Osteoblast (primary cell): Measurements from ENCODE around the gene NRG2. TPM values are rescaled to one million over a fixed set of nuclear protein-coding genes. Genes with fewer than 3 reads are reported as not detected.

Experiments
- DNase-seq: peaks from one replicate; pipeline ENCODE4 v3.0.0; 2011; ENCODE audit warnings: low spot score, mixed read lengths; ENCODE audit not compliant: insufficient read length; ENCODE audit errors: missing footprints
- H2AFZ ChIP-seq: 2 replicates; pipeline ENCODE4 v1.6.0; 2011; ENCODE audit warnings: mild to moderate bottlenecking, low read length
- H3K27ac ChIP-seq: 2 replicates; pipeline ENCODE4 v1.5.1; 2011; ENCODE audit warnings: mild to moderate bottlenecking, low read depth, low read length, moderate library complexity
- H3K27me3 ChIP-seq: 2 replicates; pipeline ENCODE4 v1.6.0; 2012; ENCODE audit warnings: mild to moderate bottlenecking, control low read depth, inconsistent platforms, low read length, moderate library complexity; ENCODE audit not compliant: insufficient read depth
- H3K36me3 ChIP-seq: 2 replicates; pipeline ENCODE4 v1.5.1; 2011; ENCODE audit warnings: mild to moderate bottlenecking, low read length, control low read depth, moderate library complexity; ENCODE audit not compliant: insufficient read depth
- H3K4me1 ChIP-seq: 2 replicates; pipeline ENCODE4 v1.5.1; 2011; ENCODE audit warnings: mild to moderate bottlenecking, low read length, control low read depth, moderate library complexity; ENCODE audit not compliant: insufficient read depth
- H3K4me2 ChIP-seq: 2 replicates; pipeline ENCODE4 v1.6.0; 2011; ENCODE audit warnings: mild to moderate bottlenecking, low read length; ENCODE audit not compliant: insufficient read depth
- H3K4me3 ChIP-seq: fragments of 200-600 bp; sonication (generic); 3 replicates; pipeline ENCODE4 v1.5.1; 2012; ENCODE audit warnings: mild to moderate bottlenecking, low read length, inconsistent platforms; ENCODE audit not compliant: insufficient read depth
- H3K79me2 ChIP-seq: 2 replicates; pipeline ENCODE4 v1.6.0; 2012; ENCODE audit warnings: mild to moderate bottlenecking, low read length, control low read depth, inconsistent platforms; ENCODE audit not compliant: insufficient read depth
- H3K9me3 ChIP-seq: 2 replicates; pipeline ENCODE4 v1.5.1; 2011; ENCODE audit warnings: low read depth, low read length, control low read depth
- H4K20me1 ChIP-seq: 2 replicates; pipeline ENCODE4 v1.6.0; 2012; ENCODE audit warnings: mild to moderate bottlenecking, low read length, control low read depth; ENCODE audit not compliant: insufficient read depth
- CTCF ChIP-seq: IDR thresholded peaks from 2 replicates; pipeline ENCODE4 v1.5.1; 2011; ENCODE audit warnings: mild to moderate bottlenecking, low read depth, low read length, moderate library complexity; ENCODE audit errors: extremely low read depth
- total RNA-seq: library from RNA; depleted of rRNA; stranded (reverse); fragments of >200 nt; gene quantifications from 2 replicates; pipeline ENCODE4 v1.2.3, GENCODE V29; 2012

Gene NRG2
- total RNA-seq, 1 donor: 0.72 TPM

GRCh38 chr5:139924294-139925215 is 118.5 kb downstream of the NRG2 start:
- peaks cover 34% of the 10 kb centered on the region for H3K27me3 ChIP-seq
- peak; percentile 52 for DNase-seq

DNA sequence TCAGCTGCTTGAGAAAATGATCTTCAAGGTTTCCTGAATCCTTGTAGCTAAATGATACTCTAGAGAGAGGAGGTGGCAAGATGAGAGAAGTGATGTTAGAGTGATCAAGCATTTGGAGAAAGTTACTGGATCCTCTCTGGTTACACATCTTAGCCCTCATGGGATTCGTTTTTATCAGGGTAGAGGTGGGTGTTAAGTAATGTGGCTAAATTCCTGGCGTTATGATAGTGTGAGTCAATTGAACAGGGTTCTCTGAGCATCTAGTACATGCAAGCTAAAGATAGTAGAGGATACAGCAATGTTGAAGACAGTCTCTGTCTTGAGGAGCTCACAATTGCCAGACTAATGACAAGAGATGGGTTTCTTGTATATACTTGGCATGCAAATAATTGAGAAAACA is 123.8 kb downstream of the NRG2 start:
- no peaks in the 10 kb centered on the region for H4K20me1 ChIP-seq
- H2AFZ ChIP-seq: no peak overlapping the region
- no peak for DNase-seq
- no peak for TF ChIP-seq CTCF
- H3K4me3 ChIP-seq: no peak overlapping the region
- peaks cover 11% of the 10 kb centered on the region for H3K4me1 ChIP-seq
- peaks cover 43% of the 10 kb centered on the region for H3K27me3 ChIP-seq
- H3K79me2 ChIP-seq: no peaks in the 10 kb centered on the region
- no peaks in the 10 kb centered on the region for H3K36me3 ChIP-seq
- H3K4me2 ChIP-seq: peak overlapping the region; percentile 14
- H3K9me3 ChIP-seq: no peaks in the 10 kb centered on the region
- H3K27ac ChIP-seq: no peak overlapping the region

More at GRCh38 chr5:139924294-139925215, 118.5 kb downstream of the NRG2 start:
- Histone ChIP-seq H3K4me1 (peaks cover 4% of the 10 kb centered on the region), H3K9me3 (no peaks in the 10 kb centered on the region), H3K27ac (no peak overlapping the region), H3K4me2 (no peak overlapping the region), H2AFZ (no peak overlapping the region), H3K36me3 (no peaks in the 10 kb centered on the region), H3K4me3 (no peak overlapping the region), H4K20me1 (no peaks in the 10 kb centered on the region), H3K79me2 (no peaks in the 10 kb centered on the region)
- TF ChIP-seq CTCF: no peak

DNA sequence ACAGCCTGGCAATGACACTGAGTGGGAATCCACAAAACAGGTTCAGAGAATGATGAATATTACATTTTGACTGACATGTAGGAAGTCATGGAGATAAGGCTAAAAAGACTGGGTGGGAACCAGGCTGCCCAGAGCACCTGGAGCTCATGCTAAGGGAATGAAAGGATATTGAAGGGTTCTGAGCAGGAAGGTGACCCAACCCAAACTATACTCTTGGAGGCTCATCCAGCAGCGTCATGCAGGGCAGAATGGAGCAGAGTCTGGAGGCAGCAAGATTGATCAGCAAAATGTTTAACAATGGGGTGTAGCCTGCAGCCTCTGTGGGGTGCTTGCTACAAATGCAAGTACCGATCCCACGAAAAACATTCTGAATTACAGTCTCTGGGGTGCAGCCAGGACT is 127.3 kb downstream of the NRG2 start:
- DNase-seq: no peak
- Histone ChIP-seq H3K4me2 (no peak overlapping the region), H3K4me3 (no peak overlapping the region), H4K20me1 (no peaks in the 10 kb centered on the region), H3K27ac (no peak overlapping the region), H3K4me1 (peaks cover 11% of the 10 kb centered on the region), H3K9me3 (no peaks in the 10 kb centered on the region), H3K27me3 (peaks cover 31% of the 10 kb centered on the region), H2AFZ (no peak overlapping the region), H3K36me3 (no peaks in the 10 kb centered on the region), H3K79me2 (no peaks in the 10 kb centered on the region)
- no peak for TF ChIP-seq CTCF

- H3K4me1 ChIP-seq: peaks cover 11% of the 10 kb centered on the region
- no peak for TF ChIP-seq CTCF
- peaks cover 29% of the 10 kb centered on the region for H3K27me3 ChIP-seq
- no peaks in the 10 kb centered on the region for H4K20me1 ChIP-seq
- no peak overlapping the region for H3K4me2 ChIP-seq
- no peaks in the 10 kb centered on the region for H3K79me2 ChIP-seq
- H3K36me3 ChIP-seq: no peaks in the 10 kb centered on the region
- no peak for DNase-seq
- H3K9me3 ChIP-seq: no peaks in the 10 kb centered on the region
- H3K4me3 ChIP-seq: no peak overlapping the region
- no peak overlapping the region for H3K27ac ChIP-seq
- H2AFZ ChIP-seq: no peak overlapping the region
These were observed 127.8 kb downstream of the NRG2 start for GRCh38 chr5:139915266-139915665.
